Left lung (tissue), 10 donors: ENCODE data around the gene DAB2IP. TPM values are rescaled to one million over a fixed set of nuclear protein-coding genes. Genes with fewer than 3 reads are reported as not detected.

Source experiments
- ATAC-seq: fragments of 200-7000 bp; cut with Tn5 transposase; one replicate; pipeline ENCODE4 v1.9.1; 2020; ENCODE audit warnings: moderate library complexity
- DNase-seq, 4 donors: peaks; one replicate each; pipeline ENCODE4 v3.0.0-alpha.2; 2013 to 2020
- H3K27ac ChIP-seq, 2 donors: fragments of 200-600 bp; sonication (generic) in 1 of 2; one replicate each; pipeline versions ENCODE4 v1.5.0 to v1.8.0; 2020 to 2021
- H3K27me3 ChIP-seq, 2 donors: fragments of 200-600 bp; sonication (generic) in 1 of 2; one replicate each; pipeline versions ENCODE4 v1.5.0 to v1.8.0; 2020 to 2021
- H3K36me3 ChIP-seq, 2 donors: fragments of 200-600 bp; sonication (generic) in 1 of 2; one replicate each; pipeline versions ENCODE4 v1.5.0 to v1.8.0; 2020 to 2021
- H3K4me1 ChIP-seq, 2 donors: fragments of 200-600 bp; one replicate each; pipeline ENCODE4 v1.8.0; 2021
- H3K4me3 ChIP-seq, 2 donors: fragments of 200-600 bp; sonication (generic) in 1 of 2; one replicate each; pipeline versions ENCODE4 v1.5.0 to v1.8.0; 2020 to 2021; ENCODE audit warnings: mild to moderate bottlenecking in 1 of 2
- H3K9me3 ChIP-seq, 2 donors: fragments of 200-600 bp; sonication (generic) in 1 of 2; one replicate each; pipeline versions ENCODE4 v1.5.0 to v1.8.0; 2020 to 2021
- intact Hi-C, 2 donors: fragments of 100-400 bp; cut with DNase I; formaldehyde crosslinking; loops; one replicate each; pipeline versions ENCODE4 v1.11.2 to v1.14.2; 2022
- polyA plus RNA-seq, 6 donors: library from polyadenylated mRNA; unstranded; fragments of 120-200 nt; gene quantifications; one replicate each; pipeline ENCODE4 v1.2.1, GENCODE V29; 2013; ENCODE audit not compliant: insufficient read length in 6 of 6
- total RNA-seq, 2 donors: library from RNA; stranded (reverse); fragmentation: NEBNext Ultra II Directional; extraction: Animal tissue kit (Norgen Biotek cat#: 25700); gene quantifications; one replicate each; pipeline ENCODE4 v1.2.1, GENCODE V29; 2021
- TF ChIP-seq, protein P1 (sequence below), 2 donors: fragments of 200-600 bp; sonication (generic) in 1 of 2; IDR thresholded peaks; one replicate each; pipeline versions ENCODE4 v1.5.0 to v1.8.0; 2021; ENCODE audit warnings: antibody characterized with exemption in 2 of 2
- donor health status: DM: no; HTN: yes; CAD: no.
- donor health status: DM: no; HTN: no; CAD: no.

Gene DAB2IP
- total and polyA plus RNA-seq, 8 donors: 25.0 to 53.4 (median 34.6) TPM

DNA sequence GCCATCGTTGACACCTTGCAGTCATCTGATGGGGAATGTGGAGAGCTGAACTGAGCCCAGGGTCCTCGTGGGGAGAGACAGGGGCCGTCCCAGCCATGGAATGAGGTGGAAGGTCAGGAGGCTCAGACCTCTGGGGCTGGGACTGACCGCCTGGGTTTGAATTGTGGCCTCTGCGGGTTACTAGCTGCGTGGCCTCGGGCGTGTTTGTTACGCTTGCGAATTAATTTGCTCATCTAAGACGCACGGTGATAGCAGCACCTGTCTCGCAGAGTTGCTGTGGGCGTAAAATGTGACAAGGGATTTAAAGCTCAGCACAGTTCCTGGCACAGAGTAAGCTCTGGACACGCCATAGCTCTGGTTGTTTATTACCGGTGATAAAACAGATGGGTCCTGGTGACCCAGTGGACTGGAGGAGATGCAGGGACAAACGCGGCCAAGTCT is 19.4 kb upstream of the DAB2IP start:
- no peaks in the 10 kb centered on the region for H3K9me3 ChIP-seq
- ATAC-seq (no peak), DNase-seq (no peak)
- no peak overlapping the region for H3K4me3 ChIP-seq
- H3K27me3 ChIP-seq: no peaks in the 10 kb centered on the region
- TF ChIP-seq, protein P1, sequence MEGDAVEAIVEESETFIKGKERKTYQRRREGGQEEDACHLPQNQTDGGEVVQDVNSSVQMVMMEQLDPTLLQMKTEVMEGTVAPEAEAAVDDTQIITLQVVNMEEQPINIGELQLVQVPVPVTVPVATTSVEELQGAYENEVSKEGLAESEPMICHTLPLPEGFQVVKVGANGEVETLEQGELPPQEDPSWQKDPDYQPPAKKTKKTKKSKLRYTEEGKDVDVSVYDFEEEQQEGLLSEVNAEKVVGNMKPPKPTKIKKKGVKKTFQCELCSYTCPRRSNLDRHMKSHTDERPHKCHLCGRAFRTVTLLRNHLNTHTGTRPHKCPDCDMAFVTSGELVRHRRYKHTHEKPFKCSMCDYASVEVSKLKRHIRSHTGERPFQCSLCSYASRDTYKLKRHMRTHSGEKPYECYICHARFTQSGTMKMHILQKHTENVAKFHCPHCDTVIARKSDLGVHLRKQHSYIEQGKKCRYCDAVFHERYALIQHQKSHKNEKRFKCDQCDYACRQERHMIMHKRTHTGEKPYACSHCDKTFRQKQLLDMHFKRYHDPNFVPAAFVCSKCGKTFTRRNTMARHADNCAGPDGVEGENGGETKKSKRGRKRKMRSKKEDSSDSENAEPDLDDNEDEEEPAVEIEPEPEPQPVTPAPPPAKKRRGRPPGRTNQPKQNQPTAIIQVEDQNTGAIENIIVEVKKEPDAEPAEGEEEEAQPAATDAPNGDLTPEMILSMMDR (IDR thresholded peaks at IDR 0.05): no peak
- peaks cover 8 to 13% of the 10 kb centered on the region in 2 donors for H3K4me1 ChIP-seq
- H3K27ac ChIP-seq: no peak overlapping the region
- intact Hi-C loops: no loop called here
- no peaks in the 10 kb centered on the region for H3K36me3 ChIP-seq

DNA sequence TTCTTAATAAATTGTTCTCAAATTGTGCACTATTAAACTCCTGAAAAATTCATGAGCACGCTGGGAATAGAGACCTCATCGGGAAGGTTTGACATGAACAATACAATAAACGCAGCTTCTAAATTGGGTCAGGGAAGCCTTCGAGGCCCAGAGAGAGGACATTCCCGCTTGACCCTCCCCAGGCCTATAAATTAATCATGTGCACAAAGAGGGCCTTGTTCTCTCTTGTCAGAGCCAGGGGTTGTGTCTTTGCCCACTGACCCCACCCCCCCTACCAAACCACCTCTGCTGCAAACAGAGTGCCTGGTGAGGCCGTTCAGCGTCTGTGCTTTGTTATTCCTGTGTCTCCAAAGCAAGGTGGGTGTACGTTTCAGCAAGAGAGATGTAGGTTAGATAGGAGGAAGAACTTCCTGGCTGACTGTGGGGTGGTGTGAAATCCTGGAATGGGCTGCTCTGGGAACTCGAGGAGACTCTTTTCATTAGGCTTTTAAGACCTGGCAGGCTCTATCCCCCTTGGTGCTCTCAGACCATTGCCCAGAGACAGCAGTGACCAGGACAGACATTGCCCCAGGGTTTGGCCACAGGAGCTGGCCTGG is 18.2 kb upstream of the DAB2IP start:
- TF ChIP-seq, protein P1 (IDR thresholded peaks at IDR 0.05): no peak
- ATAC-seq: no peak
- Histone ChIP-seq H3K4me1 (peaks cover 8 to 13% of the 10 kb centered on the region in 2 donors), H3K4me3 (no peak overlapping the region), H3K27ac (no peak overlapping the region), H3K36me3 (no peaks in the 10 kb centered on the region), H3K27me3 (no peaks in the 10 kb centered on the region), H3K9me3 (no peaks in the 10 kb centered on the region)
- intact Hi-C loops: no loop called here
- no peak for DNase-seq

DNA sequence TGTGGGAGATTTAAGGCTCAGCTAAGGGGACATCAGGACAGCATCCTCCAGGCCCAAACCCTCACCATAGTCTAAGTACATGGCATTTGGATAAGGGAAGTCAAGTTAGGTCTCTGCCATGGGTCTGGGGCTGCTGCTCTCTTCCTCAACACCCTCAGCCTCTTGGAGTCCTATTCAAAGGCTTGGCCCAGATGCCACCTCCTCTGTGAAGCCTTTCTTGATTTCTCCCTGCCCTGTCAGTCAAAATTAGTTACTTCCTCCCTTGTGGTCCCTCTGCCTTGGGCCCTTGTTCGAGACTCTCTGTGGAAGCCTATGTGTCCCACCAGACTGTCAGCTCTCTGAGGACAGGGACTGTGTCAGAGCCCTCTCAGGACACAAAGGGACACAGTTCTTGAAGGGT is 17.7 kb upstream of the DAB2IP start:
- Histone ChIP-seq H3K27me3 (no peaks in the 10 kb centered on the region), H3K4me1 (peaks cover 8 to 13% of the 10 kb centered on the region in 2 donors), H3K36me3 (no peaks in the 10 kb centered on the region), H3K9me3 (no peaks in the 10 kb centered on the region), H3K4me3 (no peak overlapping the region), H3K27ac (no peak overlapping the region)
- intact Hi-C loops: no loop called here
- ATAC-seq (no peak), DNase-seq (no peak)
- TF ChIP-seq, protein P1 (IDR thresholded peaks at IDR 0.05): no peak

DNA sequence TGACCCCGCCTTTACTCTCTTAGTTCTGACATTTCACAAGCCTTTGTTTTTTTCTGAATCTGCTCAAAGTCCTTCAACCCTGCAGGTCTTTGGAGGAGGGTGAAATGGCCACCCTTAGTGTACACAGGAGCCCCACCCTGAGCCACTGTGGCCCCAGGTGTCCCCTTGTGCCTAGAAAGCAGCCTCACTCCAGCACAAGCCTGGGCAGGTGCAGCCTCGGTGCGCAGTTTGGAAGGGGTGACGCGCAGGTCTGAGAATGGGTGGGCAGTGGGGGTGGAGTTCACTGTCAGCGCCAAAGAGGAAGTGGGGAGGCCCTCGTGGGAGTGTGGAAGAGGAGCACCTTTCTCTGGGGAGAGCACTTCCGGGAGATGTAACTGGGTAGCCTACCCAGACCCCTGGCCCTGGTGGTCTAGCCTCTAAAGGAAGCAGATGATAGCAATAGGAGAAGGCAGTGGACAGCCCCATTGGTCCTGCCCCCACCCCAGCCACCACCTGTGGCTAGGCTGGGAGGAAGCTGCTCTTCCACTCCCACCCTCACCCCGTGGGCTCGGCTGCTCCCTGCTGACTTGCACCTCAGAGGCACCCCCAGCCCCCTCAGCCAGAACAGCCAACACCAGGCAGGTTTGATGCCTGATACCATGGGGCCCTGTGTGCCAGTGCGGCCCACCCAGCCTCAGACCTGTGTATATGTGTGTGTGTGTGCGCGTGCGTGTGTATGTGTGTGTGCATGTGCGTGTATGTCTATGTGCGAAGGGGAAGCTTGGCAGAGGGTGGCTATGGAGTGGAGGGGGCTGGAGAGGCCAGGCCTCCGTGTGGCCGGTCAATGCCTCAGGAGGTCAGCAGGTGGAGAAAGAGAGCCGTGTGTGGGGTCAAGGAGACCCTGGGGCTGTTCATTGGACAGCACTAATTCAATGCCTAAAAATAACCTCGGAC is 16.8 kb upstream of the DAB2IP start:
- ATAC-seq (peak; percentile 19), DNase-seq (peak in 1 of 4 donors; percentile 22)
- no peaks in the 10 kb centered on the region for H3K36me3 ChIP-seq
- H3K9me3 ChIP-seq: no peaks in the 10 kb centered on the region
- no peaks in the 10 kb centered on the region for H3K27me3 ChIP-seq
- H3K27ac ChIP-seq: no peak overlapping the region
- no peak overlapping the region for H3K4me3 ChIP-seq
- intact Hi-C loops: no loop called here
- TF ChIP-seq, protein P1 (IDR thresholded peaks at IDR 0.05): peak in 1 of 2 donors; percentile 18
- peaks cover 8 to 13% of the 10 kb centered on the region in 2 donors for H3K4me1 ChIP-seq

DNA sequence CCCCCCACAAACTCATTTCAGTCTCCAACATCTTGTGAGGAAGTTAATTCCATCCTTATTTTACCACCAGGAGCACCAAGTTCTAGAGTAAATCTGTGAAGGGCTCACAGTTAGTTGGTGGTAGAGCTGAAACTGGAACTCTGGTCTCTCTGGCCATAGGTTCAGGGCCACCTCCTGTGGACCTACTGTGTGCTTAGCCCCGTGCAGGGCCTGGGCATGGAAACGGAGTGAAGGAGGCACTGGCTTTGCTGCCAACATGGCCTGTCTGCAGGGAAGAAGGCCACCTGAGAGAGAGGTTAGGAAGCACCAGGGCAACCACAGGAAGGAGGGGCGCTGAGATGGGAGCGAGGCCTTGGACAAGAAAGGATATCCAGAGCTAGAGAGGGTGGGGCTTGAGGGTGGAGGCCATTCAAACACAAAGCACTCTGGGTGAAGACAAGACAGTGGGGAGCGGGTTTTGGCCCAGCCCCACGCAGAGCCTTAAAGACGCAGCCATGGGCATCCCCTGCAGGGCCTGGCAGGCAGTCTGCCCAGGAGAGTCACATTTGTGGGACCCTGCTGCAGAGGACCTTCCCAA is 16.0 kb upstream of the DAB2IP start:
- ATAC-seq (no peak), DNase-seq (no peak)
- Histone ChIP-seq H3K36me3 (no peaks in the 10 kb centered on the region), H3K4me1 (peaks cover 8 to 13% of the 10 kb centered on the region in 2 donors), H3K9me3 (no peaks in the 10 kb centered on the region), H3K27me3 (no peaks in the 10 kb centered on the region), H3K27ac (no peak overlapping the region), H3K4me3 (no peak overlapping the region)
- TF ChIP-seq, protein P1 (IDR thresholded peaks at IDR 0.05): no peak
- intact Hi-C loops: no loop called here
